Measurements from ENCODE around the gene DDAH1.

The DDAH1 gene

DNA sequence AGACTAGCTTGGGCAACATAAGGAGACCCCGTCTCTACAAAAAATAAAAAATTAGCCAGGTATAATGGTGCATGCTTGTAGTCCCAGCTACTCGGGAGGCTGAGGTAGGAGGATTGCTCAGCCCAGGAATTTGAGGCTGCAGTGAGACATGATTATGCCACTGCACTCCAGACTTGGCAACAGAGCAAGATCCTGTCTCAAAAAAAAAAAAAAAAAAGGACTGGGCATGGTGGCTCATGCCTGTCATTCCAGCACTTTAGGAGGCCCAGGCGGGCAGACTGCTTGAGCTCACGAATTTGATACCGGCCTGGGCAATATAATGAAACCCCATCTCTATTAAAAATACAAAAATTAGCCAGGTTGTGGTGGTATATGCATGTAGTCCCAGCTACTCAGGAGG is 141.2 kb downstream of the DDAH1 start:
- DNase-seq, result no peak

GRCh38 chr1:85322655-85323054 is 142.3 kb downstream of the DDAH1 start:
- DNase-seq, result no peak

DNA sequence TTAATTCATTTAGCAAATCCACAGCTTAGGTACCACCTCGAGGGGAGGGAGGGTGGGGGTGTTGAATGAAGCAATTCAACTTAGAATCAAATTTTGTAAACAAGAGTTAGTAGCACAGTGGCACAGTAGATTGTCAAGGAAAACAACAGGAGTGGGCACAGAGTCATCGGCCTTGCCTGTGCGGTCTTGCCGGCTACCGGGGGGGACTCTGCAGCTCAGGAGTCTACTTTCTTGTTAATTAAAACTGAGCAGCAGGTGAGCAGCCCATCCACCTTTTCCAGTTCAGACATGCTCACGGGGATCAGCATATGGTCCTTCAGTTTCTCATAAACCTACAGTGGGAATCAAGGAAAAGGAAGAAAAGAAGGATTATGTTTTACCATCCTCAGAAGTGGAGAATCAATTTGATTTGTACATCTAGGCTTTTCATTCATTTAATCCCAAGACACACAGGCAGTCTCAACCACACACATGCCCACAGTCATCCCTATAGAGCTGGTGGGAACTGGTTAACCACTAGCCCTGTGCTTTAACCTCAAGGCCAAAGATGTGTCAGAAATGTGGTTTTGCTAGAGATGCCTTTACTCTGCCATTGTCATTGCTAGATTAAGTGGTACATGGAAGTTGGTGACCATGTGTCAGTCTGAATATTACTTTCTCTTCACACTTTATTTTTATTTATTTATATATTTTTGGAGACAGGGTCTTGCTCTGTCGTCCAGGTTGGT is 143.6 kb downstream of the DDAH1 start:
- no peak for DNase-seq

GRCh38 chr1:85320371-85321131 is 144.4 kb downstream of the DDAH1 start:
- DNase-seq, result no peak

DNA sequence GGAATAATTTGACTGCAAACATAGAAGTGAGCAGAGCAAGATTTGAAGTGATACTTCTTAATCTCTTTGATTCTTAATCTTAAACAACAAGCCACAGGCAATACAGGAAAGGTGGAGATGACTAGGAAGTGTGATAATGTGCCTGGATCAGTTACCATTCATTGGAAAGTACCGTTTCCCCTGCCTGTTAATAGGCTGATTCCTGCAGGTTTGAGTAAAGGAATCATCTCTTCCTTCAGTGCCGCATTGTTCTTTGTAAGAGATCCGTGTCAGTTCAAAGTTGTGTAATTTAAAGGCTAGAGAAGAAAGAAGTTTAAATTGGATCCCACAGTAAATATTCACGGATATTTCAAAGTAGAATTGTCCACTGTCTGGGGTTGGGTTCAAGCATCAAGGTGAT is 145.0 kb downstream of the DDAH1 start:
- no peak for DNase-seq

- DNase-seq, result no peak
These were observed 145.5 kb downstream of the DDAH1 start for GRCh38 chr1:85319491-85319890.

DNA sequence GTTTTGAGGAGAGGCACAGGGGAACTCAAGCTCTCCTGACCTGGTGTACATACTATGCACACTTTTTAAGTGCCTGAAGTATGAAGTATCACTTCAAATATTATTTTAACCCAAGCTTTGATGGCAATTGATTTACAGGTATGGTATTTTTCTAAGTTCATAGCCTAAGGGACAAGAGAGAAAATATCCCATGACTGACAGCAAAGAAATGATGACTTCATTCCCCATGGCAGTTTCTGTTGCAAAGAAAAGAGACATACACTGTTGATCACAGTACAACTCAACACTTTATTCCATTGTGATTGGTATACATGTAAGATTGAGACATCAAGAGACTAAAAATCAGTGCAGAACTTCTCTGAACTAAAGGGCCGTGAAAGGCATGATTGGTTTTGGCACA is 146.7 kb downstream of the DDAH1 start:
- DNase-seq, result no peak

DNA sequence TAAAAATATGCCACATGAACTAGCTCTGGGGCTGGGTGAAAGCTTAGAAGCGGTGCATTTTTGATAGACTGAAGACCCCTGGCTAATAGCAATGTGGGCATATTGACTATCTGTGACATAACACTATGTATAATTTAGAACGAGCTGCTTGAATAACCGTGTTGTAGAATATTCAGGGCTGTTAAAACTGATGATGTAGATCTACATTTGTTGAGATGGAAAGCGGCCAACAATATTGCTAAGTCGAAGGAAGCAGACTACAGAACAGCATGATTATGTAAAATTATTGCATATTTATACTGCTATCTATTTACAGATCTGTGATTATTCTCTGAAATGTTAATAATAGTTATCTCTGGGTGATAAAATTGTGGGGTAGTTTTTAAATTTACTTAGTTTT is 147.4 kb downstream of the DDAH1 start:
- no peak for DNase-seq

- DNase-seq, result no peak
These were observed 148.6 kb downstream of the DDAH1 start for GRCh38 chr1:85316321-85316720.

DNA sequence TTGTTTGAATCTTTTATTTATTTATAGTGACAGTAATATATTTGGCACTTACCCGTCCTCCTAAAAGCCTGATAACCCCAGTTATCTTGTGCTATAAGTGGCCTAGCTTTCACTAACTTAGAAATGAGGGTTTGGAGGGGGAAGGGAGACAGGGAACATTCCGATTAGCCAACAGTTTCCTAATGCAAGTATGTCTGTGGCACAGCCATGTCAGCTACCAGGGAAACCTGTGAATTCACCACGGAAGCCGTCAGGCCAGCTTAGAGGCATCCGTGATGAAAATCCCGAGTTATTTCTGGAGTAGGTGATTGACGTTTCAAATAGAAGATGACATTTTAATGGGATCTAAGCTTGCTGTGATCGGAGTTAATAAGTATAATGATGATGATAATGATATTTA is 149.2 kb downstream of the DDAH1 start:
- no peak for DNase-seq

DNA sequence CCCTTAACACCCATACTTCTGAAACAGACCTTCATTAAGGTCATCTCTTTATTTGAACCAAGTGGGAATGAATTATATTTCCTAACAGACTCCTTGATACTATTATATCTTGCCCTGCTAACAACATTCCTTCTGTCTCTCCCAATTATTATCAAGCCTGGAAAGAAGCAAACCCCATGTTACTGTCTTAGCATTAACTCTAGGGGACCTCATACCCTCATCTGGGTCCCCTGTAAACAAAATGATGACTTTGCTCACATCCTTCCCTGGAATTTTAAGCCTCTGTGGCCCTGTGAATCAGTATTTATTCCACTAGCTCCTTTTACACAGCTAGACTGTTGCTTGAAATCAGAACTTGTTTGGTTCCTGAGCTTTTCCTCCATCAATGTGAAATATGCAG is 150.2 kb downstream of the DDAH1 start:
- DNase-seq, result no peak

DNA sequence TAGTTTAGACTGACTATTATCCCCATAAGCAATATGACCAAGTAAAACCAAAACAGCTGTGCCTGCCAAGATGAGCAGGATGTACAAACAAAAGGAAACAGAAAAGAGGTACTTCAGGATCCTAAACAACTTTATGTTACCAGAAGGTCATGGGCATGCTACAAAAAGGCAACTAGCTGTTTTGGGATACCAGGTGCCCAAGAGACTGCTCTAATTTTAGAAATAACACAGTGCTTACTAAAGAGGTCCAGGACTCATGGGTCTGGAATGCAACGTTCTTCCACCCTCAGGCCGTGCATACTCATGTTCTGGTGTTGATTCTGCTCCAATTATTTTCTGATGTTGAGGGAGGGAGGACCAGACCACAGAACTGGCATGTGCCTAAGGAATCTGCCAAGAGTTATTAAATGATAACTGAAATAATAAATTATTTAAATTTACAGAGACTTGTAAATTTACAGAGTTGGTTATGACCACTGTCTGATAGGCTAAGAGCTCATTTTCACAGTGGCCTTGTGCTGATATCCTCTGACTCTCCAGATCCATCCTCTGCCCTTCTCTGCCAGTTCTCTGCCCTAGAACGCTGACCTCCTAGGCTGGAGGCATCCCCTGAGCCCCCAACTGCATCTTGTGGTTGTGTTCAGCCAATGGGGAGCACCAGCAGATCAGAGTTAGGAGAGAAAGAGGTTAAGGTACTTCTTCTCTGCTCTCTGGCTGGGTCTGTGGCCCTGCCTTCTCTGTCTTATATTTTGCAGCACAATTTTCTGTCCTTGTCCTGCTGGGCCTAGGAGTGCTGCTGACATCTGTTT is 150.9 kb downstream of the DDAH1 start:
- DNase-seq, result no peak

- no peak for DNase-seq
These were observed 153.1 kb downstream of the DDAH1 start for GRCh38 chr1:85311818-85312217.

GRCh38 chr1:85308833-85309350 is 156.1 kb downstream of the DDAH1 start:
- DNase-seq, result no peak

DNA sequence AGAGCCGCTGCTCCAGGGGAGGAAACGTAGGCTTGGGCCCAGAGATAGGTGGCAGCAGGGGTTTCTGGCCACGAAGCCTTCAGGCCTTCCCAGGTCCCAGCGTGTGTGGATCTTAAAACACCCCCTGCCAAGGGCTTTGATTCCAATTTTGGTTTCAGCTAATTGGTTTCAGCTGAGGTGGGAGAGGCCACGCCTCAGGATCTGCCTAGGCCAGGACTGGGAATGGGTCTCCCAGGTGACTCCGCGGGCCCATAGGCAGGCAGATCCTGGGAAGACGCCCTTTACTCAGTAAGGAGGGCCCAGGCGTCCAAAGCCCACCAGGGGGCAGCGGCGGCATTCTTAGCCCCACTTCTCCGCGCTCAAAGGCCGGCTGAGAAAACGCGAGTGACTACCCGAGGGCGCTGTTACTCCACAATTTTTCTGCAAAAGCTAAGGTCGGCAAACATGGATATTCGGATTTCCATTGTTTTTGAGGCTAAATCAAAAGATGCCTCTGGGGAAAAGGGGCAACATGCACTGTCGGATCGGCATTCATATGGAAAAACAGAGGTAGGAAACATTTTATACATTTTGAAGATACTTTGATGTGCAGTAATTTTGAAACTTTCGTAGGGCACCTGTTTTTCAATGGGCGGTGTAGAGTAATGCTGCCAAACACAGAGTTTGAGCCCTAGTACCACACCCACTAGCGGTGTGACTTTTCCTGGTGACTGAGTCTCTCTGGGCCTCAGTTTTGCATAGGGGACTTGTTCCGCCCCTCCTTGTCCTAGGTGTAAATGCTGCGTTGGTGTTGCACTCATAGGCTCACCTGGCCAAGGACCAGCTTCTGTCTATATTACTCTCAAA is 156.7 kb downstream of the DDAH1 start:
- DNase-seq, result no peak

DNA sequence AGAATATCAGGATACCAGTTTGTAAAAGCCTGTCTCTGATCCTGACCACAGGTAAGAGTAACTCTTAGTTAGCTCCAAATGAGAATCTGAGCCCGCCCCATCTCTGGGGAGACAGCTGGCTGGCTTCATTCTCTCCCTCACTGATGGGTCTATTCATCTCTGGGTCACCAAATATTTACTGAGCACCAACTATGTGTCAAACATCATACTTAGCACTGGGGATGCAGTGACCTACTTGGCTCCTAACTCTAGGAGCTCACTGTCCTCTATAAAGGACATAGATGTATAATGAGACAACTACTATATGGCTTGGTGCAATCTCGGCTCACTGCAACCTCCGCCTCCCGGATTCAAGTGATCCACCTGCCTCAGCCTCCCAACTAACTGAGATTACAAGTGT is 158.7 kb downstream of the DDAH1 start:
- no peak for DNase-seq

DNA sequence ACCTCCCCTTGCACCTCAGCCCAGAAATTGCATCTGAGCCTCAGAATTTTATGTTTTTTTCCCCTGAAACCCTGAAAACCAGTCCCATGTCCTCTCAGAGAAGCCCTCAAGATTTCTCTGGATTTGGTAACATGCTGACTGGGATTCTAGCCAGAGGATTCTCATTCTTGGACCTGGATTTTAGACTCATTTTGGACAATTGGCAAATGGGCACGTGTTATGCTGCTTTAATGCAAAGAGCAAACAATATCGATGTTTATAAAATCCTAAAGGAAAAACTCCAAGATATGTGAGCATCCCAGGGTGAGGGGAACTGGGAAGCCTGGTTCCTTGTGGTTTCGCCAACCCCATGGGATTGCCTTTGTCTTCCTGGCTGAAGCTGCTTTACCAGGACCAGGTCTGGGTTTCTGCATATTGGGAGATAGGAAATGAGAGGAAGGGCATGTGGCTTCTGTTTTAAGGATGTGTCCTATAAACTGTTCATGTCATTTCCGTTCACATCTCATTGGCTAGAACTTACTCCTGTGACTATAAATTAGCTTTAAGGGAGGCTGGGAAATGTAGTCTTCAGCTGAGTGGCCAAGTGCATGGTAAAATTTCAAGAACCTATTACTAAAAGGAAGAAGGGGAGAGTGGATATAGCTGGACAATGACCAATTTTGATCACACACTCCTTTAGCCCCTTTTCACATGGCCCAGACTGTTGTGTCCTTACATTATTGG is 161.4 kb downstream of the DDAH1 start:
- DNase-seq, result no peak

- no peak for DNase-seq
These were observed 164.8 kb downstream of the DDAH1 start for GRCh38 chr1:85300140-85300539.

GRCh38 chr1:85297855-85298629 is 166.9 kb downstream of the DDAH1 start:
- no peak for DNase-seq

DNA sequence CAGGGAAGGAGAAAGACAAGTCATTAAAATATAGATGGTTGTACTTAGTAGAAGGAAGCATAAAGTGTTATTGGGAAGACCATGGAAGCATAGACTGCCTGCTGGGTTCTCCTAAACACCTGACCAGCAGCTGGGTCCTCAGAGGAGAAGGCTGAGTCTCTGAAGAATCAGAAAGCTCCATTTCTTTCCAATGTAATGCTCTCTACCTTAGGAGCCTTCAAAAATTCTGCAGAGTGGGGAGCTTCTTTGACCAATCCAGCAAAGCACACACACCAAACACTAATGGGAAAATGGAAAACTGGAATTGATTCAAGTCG is 167.5 kb downstream of the DDAH1 start:
- no peak for DNase-seq

- no peak for DNase-seq
These were observed 168.0 kb downstream of the DDAH1 start for GRCh38 chr1:85296980-85297379.

Data from cortex of kidney (tissue), 1 donor.